GM23248 (cell line): ENCODE measurements around the gene VPS35L.

Source experiments
- EZH2 ChIP-seq: fragments of 200-600 bp; sonication (generic); IDR thresholded peaks from 2 replicates; pipeline ENCODE4 v1.6.1; 2018; ENCODE audit warnings: antibody characterized with exemption, mild to moderate bottlenecking; ENCODE audit not compliant: insufficient read depth, poor library complexity, severe bottlenecking
- EZH2phosphoT487 ChIP-seq: fragments of 200-600 bp; sonication (generic); IDR thresholded peaks from 2 replicates; pipeline ENCODE4 v1.6.1; 2018; ENCODE audit warnings: antibody characterized with exemption, moderate library complexity, mild to moderate bottlenecking, low read depth; ENCODE audit not compliant: insufficient read depth

DNA sequence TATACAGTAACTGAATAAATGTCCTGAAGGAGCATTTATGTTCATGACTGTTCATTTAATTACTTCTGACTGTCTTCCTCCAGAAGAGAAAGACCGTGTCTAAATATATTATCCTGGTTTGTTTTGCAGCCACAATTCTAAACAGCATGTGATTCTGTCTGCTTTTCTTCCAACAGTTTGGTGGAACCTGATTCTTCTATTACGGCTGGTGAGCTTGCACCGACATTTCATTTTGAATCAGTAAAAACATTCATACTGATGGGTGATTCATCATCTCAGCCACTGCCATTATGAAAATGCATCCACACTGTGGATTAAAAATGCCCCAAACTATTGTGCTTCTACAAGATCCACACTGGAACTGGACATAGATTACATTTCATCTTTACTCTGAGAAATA, 145.6 kb downstream of the VPS35L start:
- TF ChIP-seq EZH2 (no peak), EZH2phosphoT487 (no peak)
